Fibroblast of skin of left quadriceps (primary cell): ENCODE results near the gene SYCP2L.
"Not testable (repeated sequence)": the region's sequence is repeated elsewhere in the genome, so short reads cannot be mapped to it uniquely, and the experiment has no call there.

Source experiments
- DNase-seq, 2 experiments: peaks; one replicate each; pipeline ENCODE4 v3.0.0-alpha.2; 2013; ENCODE audit warnings: low read depth in 2 of 2

The SYCP2L gene

GRCh38 chr6:10956776-10957175 lies 69.9 kb downstream of the SYCP2L start:
- no peak for DNase-seq

- no peak for DNase-seq
Observed at GRCh38 chr6:10957414-10957886, 70.6 kb downstream of the SYCP2L start.

- no peak for DNase-seq
Observed at GRCh38 chr6:10960171-10960570, 73.3 kb downstream of the SYCP2L start.

DNA sequence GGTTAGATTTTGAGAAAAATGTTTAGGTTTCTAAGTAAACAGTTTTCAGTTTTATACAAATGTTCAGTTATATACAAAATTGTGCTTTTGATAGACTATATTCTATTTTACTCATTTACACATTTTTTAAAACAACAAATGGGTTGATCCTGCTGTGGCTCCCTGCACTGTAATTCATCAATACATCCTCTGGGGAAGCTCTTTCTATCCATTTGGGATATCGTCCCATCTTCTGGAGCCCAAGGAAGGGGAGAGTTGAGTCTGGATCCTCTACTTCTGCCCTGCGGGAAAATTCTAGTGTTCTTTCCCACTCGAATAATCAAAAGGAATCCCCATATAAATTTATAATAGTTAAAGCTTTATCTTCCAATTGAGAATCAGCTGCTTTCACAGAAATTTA lies 75.0 kb downstream of the SYCP2L start:
- no peak for DNase-seq

DNA sequence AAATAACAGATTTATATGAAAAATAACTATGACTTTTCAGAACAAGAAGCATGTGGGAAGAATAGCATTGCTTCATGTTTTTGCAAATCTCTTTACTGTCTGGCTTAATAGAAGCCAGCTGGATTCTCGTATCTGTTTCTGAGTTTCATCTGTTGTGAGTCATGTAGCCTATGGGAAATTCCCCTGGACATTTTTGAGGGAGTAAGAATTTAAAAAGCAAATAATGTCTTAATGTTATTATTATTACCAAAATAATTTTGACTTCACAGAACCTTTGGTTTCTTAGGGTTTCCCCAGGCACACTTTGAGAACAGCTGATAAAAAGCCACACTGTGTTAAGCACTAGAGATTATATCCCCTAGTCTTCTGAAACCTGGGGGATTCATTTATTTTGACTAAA lies 75.8 kb downstream of the SYCP2L start:
- peak; percentile 83 for DNase-seq

- no peak for DNase-seq
Observed at GRCh38 chr6:10963113-10963512, 76.3 kb downstream of the SYCP2L start.

GRCh38 chr6:10964684-10965083 lies 77.8 kb downstream of the SYCP2L start:
- DNase-seq, result no peak

DNA sequence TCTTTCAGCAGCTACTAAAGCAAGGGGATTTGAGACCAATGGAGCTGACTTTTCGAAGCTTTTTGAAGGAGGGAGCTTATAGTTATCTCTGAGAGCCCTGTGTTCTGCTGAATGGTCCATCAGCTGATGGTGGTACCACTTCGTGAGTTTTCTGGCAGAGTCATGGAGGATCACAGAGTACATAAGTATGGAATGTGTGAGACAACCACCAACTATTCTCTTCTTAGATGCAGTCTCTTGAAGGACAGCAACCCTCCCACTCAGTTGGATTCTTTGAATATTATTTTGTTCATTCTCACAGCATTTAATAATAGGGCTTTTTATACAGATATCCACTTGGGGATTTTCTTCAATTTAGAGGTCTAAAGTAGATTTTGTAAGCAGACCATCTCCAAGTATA lies 81.9 kb downstream of the SYCP2L start:
- DNase-seq, result no peak

DNA sequence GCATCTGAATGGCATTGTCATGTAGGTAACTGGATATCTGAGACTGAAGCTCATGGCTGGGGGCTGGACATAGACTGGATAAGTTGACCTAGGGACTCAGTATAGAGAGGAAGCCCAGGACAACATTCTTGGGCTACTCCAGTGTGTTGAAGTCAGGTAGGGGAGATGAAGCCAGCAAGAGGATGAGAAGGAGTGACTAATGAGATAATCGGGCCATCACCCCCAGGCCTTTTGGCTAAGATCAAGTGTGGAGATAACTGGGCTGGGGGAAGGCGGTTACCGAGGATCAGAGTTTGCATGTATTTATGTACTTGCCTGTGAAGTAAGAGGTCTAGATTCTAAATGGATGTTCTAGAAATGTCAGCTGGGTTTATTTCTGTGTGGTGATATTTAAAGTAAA lies 83.9 kb downstream of the SYCP2L start:
- no peak for DNase-seq

GRCh38 chr6:10972196-10972595 lies 85.3 kb downstream of the SYCP2L start:
- no peak for DNase-seq

- DNase-seq, result no peak
Observed at GRCh38 chr6:10976571-10976970, 89.7 kb downstream of the SYCP2L start.

GRCh38 chr6:10977231-10977968 lies 90.5 kb downstream of the SYCP2L start:
- DNase-seq, result no peak

DNA sequence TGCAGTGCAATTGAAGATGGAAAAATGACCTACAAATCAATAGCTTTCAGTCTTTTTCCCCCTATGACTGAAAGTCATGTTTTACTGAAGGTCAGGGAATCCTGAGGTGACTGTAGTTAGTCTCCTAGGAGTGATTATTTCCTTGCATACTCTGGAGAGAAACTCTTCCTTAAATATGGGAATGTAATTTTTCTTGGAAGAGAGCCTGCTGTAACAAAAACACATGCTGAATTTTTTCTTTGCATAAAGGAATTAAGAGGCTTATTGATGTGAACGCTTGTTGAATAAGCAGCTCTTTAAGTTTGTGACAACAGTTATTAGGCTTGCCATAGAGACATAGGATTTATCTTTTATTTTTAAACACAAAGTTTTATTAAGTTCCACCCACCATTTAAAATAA lies 92.8 kb downstream of the SYCP2L start:
- DNase-seq, result no peak

- no peak for DNase-seq
Observed at GRCh38 chr6:10981409-10981808, 94.6 kb downstream of the SYCP2L start.

- DNase-seq, result not testable (repeated sequence)
Observed at GRCh38 chr6:10984959-10985358, 98.1 kb downstream of the SYCP2L start.

- no peak for DNase-seq
Observed at GRCh38 chr6:10989587-10989986, 102.7 kb downstream of the SYCP2L start.

DNA sequence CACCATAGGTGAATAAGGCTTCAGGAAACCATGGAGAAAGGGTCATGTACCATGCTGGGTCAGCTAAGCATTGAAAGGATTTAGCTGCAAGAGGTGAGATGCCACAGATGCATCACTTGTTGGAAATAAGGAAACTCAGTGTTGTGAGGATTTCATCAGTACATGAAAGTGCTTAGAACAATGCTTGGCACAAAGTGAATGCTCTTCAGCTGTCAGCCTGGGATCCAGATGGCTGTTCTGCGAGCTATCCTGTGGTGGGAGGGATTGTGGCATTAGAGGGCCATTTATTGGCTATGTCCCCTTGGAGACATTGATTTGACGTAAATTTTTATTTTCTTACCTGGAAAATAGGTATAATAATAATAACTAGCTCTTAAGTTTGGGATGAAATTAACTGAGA lies 104.3 kb downstream of the SYCP2L start:
- DNase-seq, result no peak

- DNase-seq, result no peak
Observed at GRCh38 chr6:10993896-10994295, 107.0 kb downstream of the SYCP2L start.

- no peak for DNase-seq
Observed at GRCh38 chr6:10995114-10995707, 108.4 kb downstream of the SYCP2L start.

DNA sequence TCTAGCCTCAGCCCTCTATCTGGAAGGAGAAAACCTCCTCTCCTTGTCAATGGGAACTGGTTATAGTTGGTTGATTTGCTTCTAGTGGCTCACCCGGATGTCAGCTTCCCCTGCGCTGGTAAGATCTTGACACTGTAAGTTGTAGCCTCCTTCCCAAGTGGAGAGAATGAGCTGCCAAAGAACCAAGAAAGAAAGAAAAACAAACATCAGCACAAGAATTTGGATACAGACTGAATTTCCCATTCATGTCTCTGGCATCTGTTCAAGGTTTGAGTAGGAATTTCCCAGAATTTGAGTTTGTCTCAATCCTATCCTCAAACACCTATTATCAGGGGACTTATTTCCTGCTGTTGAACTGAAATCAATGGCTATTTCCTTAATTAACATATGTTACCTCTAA lies 113.1 kb downstream of the SYCP2L start:
- no peak for DNase-seq

DNA sequence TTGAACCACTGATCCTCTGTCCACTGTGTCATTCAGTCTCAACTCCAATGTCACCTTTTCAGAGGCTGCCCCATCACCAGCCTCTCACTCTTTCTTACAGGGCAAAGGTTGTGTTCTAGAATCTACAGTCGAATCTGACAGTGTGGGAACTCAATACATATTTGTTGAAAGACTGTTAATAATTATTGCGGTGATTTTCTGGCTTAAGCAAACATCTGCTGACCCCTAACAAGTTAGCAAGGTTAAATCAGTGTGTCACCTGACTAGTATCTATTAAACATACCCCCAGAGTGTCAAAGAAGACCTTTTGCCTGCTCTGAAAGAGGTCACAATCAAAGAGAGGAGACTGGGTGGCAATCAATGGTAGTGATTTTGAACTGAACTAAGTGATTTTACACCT lies 115.3 kb downstream of the SYCP2L start:
- DNase-seq, result no peak

DNA sequence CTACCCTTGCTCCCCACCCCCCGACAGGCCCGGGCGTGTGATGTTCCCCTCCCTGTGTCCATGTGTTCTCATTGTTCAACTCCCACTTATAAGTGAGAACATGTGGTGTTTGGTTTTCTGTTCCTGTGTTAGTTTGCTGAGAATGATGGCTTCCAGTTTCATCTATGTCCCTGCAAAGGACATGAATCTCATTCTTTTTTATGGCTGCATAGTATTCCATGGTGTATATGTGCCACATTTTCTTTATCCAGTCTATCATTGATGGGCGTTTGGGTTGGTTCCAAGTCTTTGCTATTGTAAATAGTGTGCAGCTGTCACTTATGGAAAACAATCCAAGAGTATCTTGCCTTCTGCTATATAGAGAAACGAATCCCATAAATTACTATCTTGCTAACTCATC lies 116.4 kb downstream of the SYCP2L start:
- DNase-seq, result not testable (repeated sequence)

DNA sequence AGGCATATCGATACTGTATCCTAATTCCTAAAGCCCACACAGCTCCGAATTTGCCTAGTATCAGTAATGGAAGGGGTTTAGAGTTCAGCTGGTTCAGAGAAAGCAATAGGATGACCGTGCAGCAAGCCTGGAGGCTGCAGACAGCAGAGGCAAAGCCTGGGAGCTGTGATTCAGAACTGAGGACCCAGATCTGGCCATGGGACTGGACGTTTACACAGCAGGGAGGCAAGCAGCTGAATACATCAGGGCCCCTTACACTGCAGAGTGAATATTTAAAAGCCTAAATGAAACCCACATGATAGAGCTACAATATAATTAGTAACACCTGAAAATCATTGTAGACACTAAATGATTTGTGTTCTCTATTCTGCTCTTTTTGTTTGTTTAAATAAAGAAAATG lies 119.2 kb downstream of the SYCP2L start:
- peak; percentile 52 to 60 for DNase-seq
